GM10266 (cell line): ENCODE measurements around the gene SLC28A1.
"Not testable (repeated sequence)": the region's sequence is repeated elsewhere in the genome, so short reads cannot be mapped to it uniquely, and the experiment has no call there.

Source experiments
- DNase-seq: peaks from one replicate; pipeline ENCODE4 v3.0.0; 2012; ENCODE audit errors: extremely low spot score
- CTCF ChIP-seq: IDR thresholded peaks from 2 replicates; pipeline ENCODE4 v1.5.1; 2012; ENCODE audit warnings: mild to moderate bottlenecking, low read depth; ENCODE audit not compliant: control insufficient read depth, insufficient read depth; ENCODE audit errors: missing control alignments

Gene SLC28A1

GRCh38 chr15:84917452-84917851 is 33.0 kb downstream of the SLC28A1 start:
- DNase-seq: no peak
- no peak for TF ChIP-seq CTCF

GRCh38 chr15:84919106-84919667 is 34.7 kb downstream of the SLC28A1 start:
- no peak for TF ChIP-seq CTCF

GRCh38 chr15:84921121-84921520 is 36.7 kb downstream of the SLC28A1 start:
- no peak for DNase-seq

More at GRCh38 chr15:84919106-84919667, 34.7 kb downstream of the SLC28A1 start:
- no peak for DNase-seq

GRCh38 chr15:84922530-84922929 is 38.1 kb downstream of the SLC28A1 start:
- DNase-seq: no peak
- no peak for TF ChIP-seq CTCF

More at GRCh38 chr15:84921121-84921520, 36.7 kb downstream of the SLC28A1 start:
- no peak for TF ChIP-seq CTCF

- DNase-seq: no peak
- TF ChIP-seq CTCF: no peak
These were observed 39.7 kb downstream of the SLC28A1 start for GRCh38 chr15:84924077-84924731.

- not testable (repeated sequence) for DNase-seq
These were observed 40.5 kb downstream of the SLC28A1 start for GRCh38 chr15:84924821-84925569.

GRCh38 chr15:84925906-84926305 is 41.4 kb downstream of the SLC28A1 start:
- no peak for TF ChIP-seq CTCF
- no peak for DNase-seq
